Activated CD4-positive, CD25-positive, alpha-beta regulatory T cell treated with anti-CD3 and anti-CD28 coated beads, Interleukin-2, amount 50 U/mL, for 72 hours (primary cell): Measurements from ENCODE around the gene TOB1.
A peak's percentile ranks its signal among the peaks of the same experiment; 100 is the strongest.
"Not testable (repeated sequence)": the region's sequence is repeated elsewhere in the genome, so short reads cannot be mapped to it uniquely, and the experiment has no call there.

Source experiments
- DNase-seq: peaks from one replicate; pipeline ENCODE4 v3.0.0; 2021

The TOB1 gene

DNA sequence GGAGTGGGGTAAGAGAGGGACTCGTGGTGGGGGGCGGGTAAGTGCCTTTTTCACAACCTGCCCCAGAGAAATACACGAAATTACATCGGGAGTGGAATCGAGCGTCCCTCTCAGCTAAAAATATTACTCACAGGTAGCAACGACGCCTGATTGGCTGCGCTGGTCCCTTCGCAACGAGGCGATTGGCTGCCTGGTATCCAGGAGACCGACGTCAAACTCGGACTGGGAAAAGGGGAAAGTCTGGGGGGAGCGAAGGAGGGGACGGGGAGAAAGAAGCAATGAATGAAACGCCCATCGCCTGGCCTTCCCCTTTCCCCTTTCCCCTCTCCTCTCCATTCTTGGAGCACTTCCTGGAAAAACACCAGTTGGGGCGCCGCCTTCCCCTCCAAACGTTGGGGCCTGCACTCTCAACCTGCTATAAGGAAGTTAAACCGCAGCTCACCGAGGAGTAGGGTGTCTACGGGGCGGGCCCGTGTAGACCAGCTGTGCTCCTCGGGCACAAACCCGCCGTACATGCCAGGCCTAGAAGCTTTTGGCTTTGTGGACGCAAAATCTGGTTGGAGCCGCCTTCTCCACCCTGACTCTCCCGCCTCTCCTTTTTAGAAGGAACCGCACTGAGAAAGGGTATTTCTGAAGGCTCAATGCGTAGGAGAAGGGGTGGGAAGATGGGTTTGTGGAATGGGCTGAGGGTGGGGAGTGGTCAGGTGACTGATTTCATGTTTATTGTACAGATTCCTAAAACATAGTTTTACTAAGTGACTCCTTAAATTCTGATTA lies 1.4 kb upstream of the TOB1 start:
- peak; percentile 78 for DNase-seq

DNA sequence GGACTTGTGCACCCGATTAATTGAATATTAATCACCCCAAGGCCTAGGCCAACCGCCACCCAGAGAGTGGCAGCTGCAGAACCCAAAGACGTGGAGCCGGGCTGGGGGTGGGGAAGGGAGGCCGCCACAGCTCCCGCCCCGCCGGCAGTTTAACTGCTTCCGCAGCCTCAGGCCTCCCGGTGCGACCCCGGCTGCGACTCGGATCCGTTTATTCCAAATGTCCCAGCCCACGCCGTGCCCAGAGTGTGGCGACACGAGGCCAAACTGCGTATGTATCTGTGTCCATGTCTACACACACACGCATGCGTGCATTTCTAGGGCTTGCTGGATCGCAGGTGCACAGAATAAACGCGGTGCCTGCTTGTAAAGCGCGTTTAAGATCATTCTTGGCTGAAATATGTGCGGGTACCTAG lies 802 bp upstream of the TOB1 start:
- peak; percentile 70 for DNase-seq

DNA sequence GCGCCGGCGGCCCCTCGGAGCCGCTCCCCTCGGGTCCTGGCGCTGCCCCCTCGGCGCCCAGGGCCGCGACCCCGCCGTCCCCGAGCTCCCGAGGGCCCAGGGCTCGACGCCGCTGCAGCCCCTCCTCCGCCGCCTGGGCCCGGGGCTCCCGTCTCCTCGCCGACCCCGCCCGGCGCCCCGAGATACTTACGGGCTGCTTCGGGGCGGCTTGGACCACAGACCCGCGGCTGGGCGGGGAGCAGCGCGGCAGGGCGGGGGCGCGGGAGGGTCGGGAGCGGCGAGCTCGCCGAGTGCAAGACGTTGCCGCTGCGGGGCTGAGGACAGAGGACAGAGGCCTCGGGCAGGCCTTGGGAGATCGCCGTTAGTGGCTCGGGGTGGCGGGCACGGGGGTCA lies 290 bp downstream of the TOB1 start:
- DNase-seq, result no peak

DNA sequence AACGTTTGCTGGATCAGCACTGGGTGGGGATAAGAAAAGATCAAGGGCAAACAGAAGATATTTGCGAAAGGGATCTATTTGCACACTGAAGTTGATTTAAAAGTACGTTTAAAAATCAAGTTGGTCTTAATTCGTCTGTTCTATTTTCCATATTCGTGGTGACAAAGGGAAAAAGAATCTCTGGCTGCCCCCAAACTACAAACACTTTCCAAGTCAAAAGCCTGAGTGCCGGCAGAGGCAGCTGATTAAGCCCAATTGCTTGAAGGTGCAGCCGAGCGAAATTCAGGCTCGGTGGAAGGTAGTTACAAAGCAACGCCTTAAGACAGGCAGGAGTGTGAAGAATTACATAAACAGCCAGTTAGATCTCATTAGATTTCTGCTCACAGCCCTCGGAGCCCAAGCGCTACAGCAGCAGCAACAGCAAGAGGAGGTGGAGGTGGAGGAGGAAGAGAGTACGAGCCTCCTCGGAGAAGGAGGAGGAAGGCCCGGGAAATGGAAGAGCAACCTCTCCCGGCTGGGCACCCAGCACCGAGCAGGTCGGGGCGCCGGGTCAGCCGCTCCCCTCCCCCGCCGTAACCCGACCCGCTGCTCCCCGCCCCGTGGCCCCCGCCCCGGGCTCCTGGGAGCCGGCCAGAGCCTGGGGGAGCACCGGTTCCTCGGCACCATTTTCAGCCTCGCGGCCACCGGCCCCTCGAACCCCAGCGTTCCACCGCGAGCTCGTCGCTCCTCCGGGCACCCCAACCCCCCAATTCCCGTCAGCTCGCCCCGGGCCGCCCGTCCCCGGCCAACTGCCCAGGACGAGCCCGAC lies 890 bp downstream of the TOB1 start:
- DNase-seq, result peak; percentile 57

DNA sequence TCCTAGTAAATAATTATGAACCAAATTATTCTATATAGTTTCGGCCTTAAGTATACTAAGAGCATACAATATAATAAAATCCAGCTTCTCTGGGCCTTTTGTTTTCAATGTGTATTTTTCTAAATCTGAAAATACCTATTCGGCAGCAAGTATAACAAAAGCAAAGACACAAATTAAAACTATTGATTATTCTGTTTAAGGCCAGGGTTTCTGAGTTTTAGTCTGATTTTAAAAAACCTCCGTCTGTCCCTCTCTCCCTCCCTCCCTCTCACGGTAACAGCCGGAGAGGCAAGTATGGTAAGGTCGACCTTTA lies 1.5 kb downstream of the TOB1 start:
- no peak for DNase-seq

DNA sequence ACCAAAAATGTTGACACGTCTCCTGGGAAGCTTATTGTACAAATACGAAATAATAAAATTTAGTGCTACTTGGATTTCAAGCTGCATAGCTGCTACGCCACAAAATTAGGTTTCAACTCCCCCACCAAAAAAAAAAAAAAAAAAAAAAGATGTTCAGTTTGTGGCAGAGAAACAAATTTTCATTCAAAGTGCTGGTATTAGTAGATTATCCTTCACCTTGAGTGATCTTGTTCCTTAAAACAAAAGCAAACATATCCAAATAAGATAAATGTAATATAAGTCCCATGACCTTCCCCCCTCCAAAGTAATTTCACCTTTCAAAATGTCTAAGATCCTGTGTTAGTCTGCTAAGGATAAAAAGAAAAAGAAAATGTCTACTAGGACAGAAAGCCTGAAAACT lies 2.2 kb downstream of the TOB1 start:
- no peak for DNase-seq

DNA sequence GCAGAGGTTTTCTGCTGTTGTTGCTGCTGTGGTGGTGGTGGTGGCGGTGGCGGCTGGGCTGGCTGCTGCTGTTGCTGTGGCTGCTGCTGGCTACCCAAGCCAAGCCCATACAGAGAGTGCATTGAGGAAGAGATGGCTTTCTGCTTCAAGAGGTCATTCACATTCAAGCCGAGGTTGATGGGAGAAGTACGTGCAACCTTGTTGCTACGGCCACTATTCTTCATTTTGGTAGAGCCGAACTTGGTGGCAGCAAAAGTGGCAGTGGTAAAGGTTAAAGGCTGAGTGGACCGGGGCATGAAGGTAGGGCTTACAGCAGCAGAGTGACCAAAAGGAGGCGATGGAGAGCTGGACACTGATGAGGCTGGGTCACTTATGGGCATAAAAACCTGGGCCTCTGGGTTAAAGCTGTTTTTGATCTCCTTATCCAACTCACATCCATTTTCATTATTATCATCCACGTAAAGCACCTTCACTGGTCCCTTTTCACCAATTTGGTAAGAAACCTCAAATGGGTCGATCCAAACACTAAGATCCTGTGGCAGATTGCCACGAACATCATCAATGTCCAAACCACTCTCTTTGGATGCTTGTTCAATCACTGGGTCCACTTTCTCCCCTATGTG lies 2.8 kb downstream of the TOB1 start:
- no peak for DNase-seq

DNA sequence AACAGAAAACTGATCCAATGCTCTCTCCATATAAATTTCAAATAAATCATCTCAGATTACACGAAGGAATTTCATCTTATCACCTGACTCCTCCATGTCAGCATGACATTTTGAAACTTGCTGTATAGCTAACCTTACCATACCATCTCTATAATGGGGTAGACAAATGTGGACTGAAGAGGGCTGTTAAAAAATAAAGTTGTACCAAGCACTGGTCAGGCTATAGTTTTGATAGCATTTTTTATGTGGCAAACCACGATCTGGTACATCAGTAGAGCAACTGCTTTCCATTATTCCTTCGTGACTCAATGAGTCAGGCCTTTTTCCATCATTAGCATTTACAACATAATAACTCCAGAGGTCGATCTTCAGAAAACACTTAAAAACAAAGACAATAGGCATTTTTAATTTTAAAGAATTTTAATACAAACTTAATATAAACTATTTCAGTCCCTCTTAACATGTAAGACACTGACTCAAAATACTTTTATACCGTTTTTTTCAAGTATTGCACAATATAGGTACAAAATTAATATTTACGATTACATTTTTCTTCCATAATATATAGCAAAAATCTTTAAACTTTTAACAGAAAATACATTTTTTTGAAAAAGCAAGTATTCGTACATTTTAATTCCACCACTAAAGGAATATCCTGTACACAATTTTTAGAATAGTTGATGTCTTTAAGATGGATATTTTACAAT lies 4.2 kb downstream of the TOB1 start:
- no peak for DNase-seq

DNA sequence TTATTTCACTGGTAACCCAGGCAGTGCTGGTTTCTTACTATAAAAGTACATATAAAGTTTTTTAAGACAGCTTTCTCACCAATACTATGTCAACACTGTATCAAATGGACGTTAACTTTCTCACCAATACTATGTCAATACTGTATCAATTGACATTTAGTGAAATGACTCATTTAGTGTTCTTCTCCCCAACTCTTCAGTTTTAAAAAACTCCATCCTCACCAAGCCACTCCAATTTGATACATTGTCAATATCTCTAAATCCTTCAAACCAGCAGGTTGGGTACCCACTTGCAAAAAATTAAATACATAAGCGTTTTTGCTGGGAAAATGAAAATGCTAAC lies 4.8 kb downstream of the TOB1 start:
- no peak for DNase-seq

DNA sequence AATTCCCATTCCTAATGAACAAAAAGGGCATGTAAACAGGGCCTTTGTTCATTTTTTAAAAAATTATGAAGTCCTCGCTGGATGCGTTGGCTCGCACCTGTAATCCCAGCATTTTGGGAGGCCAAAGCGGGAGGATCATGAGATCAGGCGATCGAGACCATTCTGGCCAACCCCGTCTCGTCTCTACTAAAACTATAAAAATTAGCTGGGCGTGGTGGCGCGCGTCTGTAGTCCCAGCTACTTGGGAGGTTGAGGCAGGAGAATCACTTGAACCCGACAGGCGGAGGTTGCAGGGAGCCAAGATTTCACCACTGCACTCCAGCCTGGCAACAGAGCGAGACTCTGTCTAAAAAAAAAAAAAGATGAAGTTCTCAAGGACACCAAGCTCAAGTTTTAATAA lies 6.4 kb downstream of the TOB1 start:
- DNase-seq, result not testable (repeated sequence)

DNA sequence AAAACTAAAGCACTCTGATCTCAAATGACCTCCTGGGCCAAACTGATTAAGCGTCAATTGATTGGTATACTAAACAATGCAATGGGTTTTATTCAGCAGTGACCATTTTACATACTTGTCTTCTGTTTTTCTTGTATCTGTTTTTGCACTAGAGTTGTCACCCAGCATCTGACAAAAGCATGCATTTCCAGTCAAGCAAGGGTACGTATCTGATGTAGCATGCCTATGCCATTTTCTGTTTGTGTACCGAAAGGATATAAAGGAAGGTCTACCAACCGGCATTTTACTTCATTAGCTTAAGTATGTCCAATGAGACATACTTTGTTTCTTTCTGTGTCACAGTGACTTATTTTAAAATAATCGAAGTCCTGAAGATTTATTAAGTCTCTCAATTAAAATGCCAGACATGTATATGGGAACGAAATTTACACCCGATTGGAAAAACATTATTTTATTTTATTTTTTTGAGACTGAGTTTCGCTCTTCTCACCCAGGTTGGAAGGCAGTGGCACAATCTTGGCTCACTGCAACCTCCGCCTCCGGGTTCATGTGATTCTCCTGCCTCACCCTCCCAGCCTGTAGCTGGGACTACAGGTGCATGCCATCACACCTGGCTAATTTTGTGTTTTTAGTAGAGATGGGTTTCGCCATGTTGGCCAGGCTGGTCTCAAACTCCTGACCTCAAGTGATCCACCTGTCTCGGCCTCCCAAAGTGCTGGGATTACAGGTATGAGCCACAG lies 7.5 kb downstream of the TOB1 start:
- no peak for DNase-seq

DNA sequence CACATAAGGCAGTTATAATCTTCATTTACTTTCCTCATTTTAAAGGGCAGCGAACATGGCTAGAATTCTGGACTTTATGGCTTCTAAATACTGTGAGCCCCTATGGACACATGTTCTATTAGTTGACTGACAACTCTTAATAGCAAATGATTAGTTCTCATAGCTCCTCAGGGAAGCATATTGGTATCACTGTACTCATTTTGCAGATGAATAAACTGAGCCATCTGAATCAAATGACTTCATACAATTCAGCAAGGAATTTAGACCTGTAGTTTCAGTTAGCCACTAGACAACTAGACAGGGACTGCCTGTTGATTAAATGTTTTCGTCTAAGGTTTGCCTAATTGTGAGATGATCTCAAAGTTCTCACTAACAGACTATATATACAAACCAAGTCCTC lies 9.7 kb downstream of the TOB1 start:
- no peak for DNase-seq

DNA sequence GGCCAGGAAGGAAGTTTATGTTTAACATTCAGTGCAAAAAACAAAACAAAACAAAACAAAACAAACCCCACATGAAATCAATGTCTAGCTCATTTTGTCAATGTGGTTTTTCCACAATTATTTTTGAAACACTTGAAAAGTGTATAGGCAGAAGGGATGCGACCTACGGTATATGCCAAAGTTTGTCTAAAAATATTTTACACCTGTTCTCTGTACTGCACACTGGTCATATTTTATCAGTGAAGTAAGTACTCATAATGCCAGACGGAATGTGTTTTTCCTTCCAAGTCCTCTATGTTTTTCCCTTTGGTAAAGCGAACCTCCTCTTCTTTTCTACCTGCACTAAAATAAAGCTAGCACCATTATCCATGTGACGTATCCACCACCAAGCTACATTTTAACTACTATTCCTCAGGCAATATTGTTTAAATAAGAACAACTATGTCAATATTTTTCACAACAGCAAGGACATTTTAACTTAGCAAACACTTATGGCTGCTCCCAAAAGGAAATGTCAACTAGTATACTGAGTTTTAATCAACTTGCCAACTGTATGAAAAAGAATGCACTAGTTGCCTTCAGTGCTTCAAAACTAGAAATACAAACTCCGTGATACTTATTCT lies 10.3 kb downstream of the TOB1 start:
- DNase-seq, result no peak

DNA sequence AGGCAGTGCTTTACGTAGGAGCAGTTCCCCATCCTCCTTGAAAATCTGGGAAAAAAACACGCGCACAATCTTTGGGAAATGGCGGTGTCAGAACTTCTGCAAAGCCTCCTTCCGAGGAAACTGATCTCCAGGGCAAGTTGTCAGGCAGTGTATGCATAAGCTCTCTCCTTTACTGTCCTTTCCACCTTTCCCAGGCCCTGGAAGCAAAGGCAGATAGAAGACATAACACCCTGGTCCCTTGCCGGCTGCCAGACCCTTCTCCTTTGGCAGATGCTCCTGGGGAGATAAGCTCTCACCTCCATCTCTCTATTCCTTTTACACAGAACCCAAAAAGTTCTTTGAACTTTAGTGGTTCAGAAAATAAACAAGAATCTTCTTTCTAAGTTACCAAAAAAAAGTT lies 12.4 kb downstream of the TOB1 start:
- no peak for DNase-seq

DNA sequence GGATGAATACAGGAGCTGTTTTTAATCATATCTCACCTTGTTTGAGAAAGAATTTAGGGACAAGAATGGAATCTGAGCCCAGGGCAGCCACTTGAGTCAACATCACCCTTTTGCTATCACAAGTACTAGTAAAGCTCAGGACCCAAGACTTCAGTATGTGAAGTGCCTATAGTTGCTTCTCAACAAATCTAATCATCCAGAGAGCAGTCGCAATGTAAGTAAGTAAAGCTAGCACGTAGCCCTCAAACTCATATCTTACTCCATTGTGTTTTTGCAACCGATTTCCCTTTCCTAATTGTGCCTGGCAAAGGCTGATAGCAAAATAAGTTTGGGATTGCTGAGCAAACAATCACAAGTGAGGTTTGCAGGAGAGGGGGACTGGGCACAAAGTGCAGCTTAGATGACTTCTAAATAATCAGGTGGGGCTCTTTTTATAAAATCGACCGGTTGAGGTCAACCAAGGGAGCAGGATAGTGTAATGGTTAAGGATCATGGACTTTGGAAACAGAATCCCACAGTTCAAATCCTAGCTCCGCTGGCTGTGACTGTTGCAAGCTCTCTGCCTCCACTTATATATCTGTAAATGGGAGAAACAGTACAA lies 13.0 kb downstream of the TOB1 start:
- no peak for DNase-seq

DNA sequence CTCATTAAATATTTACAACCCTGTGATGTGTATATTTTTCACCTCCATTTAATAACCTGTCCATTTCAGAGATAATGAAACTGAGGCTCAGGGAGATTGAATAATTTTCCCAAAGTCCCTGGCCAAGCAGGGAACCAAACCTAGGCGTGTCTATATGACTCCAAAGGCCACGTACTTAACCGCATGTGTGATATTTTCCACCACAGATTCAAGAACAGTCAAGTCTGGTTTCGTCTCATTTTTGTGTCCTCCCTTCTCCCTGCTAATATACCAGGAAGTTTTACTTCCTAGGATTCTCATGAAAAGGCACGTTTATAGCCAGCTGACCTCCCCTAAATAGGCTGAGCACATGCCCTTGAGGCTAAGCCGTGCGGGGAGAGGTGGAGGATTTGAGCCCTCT lies 15.5 kb downstream of the TOB1 start:
- DNase-seq, result no peak

DNA sequence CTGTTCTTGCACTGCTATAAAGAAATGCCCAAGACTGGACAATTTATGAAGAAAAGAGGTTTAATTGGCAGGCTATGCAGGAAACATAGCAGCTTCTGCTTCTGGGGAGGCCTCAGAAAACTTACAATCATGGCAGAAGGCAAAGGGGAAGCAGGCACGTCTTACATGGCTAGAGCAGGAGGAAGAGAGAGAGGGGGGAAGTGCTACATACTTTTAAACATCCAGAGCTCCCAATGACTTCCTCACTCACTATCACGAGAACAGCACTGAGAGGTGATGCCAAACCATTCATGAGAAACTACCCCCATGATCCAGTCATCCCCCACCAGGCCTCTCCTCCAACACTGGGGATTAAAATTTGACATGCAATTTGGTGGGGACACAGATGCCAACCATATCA lies 17.4 kb downstream of the TOB1 start:
- no peak for DNase-seq

DNA sequence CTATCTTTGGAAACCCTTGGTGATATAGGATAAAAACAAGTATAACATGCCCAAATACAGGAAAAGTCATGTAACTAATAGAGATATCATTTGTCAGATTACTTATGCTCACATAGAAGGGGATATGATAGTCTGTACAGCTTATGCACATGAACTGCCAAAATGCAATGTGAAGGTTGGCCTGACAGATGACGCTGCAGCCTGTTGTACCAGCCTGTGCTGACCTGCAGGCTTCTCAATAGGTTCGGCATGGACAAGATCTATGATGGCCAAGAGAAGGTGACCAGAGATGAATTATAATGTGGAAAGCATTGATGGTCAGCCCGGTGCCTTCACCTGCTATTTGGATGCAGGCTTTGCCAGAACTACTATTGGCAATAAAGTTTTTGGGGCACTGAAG lies 18.1 kb downstream of the TOB1 start:
- no peak for DNase-seq

DNA sequence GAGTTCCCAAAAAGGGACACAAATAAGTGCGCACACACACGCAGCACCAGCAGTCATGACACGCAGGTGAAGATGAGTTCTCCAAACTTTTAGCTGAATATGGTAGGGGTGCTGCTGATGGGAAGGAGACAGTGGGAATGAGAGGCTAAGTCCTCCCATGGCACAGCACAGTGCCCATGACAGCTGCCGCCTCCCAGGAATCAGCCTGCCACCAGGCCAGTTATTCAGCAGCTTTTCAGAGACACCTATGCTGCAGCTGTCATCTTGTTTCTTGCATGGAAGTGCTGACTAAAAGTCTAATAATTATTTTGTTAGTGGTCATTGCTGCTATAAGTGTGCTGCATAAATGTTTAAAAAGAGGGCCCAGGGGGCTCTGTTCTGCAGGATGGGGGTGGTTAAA lies 18.6 kb downstream of the TOB1 start:
- DNase-seq, result no peak

DNA sequence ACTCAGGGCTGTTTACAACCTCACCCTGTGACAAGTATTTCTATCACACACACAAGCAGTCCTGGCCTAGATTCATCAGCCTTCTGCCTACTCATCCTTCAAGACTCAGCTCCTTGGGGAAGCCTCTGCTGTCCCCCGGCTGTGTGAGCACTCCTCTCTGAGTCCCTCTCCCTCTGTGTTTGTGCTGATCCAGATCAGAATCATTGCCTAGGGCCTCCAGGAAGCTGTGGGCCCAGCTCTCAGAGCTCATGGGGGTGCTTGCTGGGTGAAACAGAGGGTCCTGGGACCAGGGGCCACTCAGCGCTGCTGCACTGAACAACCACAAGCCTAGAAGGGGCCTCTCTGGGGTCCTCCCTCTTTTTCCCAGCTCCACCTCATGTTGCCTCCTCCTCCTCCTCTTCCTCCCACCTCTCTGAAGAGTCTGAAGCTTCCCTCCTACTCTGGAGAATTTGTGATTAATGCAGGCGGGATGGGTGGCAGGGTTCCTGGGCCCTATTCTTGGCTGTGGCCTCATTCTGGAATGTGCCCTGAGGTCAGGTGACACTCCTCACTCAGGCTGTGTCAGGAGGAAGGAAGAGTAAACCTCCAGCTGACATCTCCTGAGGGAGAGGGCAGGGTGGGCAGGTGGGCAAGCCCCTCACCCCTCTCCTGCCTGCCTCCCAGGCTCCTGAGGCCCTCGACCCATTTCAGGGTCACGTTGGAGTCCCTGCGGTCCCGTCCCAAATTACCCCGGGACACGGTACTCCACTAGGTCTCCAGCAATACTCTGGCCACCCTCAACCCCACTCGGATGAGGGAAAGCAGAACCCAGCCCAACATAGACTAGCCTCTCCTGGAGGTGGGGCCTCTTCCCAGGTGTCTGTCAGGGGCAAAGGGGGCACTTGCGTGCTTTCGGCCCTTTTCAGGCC lies 20.7 kb downstream of the TOB1 start:
- no peak for DNase-seq

DNA sequence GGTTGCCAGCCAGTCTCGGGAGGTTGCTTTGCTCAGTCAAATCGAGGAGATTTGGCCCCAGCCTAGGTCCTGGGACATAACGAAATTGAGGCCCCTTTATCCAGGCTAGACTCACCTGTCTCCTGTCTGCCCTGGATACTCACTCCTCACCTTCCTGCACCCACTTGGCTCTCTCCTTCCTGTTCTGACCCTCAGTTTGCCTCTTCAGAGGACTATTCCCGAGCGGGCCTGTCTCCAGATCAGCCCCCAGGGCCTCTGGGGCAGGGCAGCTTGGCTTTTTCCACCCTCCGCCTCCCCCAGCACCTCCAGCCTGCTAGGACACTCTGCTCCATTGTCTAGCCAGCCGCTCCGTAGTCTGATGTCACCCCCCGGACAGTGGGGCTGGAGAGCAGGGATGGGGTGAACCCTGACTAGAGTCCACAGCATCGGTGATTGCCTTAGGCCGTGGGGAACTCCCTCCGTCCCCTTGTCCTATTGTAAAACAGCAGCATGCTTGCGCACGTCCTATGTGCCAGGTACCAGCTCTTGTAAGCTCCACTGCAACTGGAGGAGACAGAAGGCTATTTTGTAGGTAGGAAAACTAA lies 21.9 kb downstream of the TOB1 start:
- no peak for DNase-seq
